Keratinocyte (primary cell): ENCODE data around the gene RASA3. TPM values are rescaled to one million over a fixed set of nuclear protein-coding genes. Genes with fewer than 3 reads are reported as not detected.

Experiments used
- DNase-seq: peaks from one replicate; pipeline ENCODE4 v3.0.0-alpha.2; 2011; ENCODE audit warnings: low read depth, missing footprints, low spot score
- FAIRE-seq: peaks from 2 replicates; lab custom pipeline; 2011; peaks lifted over from hg19 to GRCh38; lab: Jason Lieb, UNC
- H2AFZ ChIP-seq: 2 replicates; pipeline ENCODE4 v1.6.0; 2012; ENCODE audit warnings: low read length, control low read depth, inconsistent platforms; ENCODE audit not compliant: control insufficient read depth
- H3K27ac ChIP-seq: 2 replicates; pipeline ENCODE4 v1.5.1; 2011; ENCODE audit warnings: low read length; ENCODE audit not compliant: control insufficient read depth, insufficient read depth
- H3K27me3 ChIP-seq: 3 replicates; pipeline ENCODE4 v1.6.0; 2011; ENCODE audit warnings: low read length; ENCODE audit not compliant: control insufficient read depth, insufficient read depth; ENCODE audit errors: extremely low read depth
- H3K36me3 ChIP-seq, 2 experiments: 2 replicates in 1 of 2; 3 replicates in 1 of 2; pipeline ENCODE4 v1.5.1; 2011; ENCODE audit warnings: low read length in 2 of 2, mild to moderate bottlenecking in 1 of 2; ENCODE audit not compliant: control insufficient read depth in 2 of 2, insufficient read depth in 2 of 2; ENCODE audit errors: extremely low read depth in 1 of 2
- H3K4me1 ChIP-seq: 3 replicates; pipeline ENCODE4 v1.5.1; 2011; ENCODE audit warnings: low read length; ENCODE audit not compliant: control insufficient read depth, insufficient read depth; ENCODE audit errors: extremely low read depth
- H3K4me2 ChIP-seq: 3 replicates; pipeline ENCODE4 v1.6.0; 2011; ENCODE audit warnings: low read depth, low read length; ENCODE audit not compliant: control insufficient read depth, insufficient read depth; ENCODE audit errors: extremely low read depth
- H3K4me3 ChIP-seq, 3 experiments: fragments of 200-600 bp in 1 of 3; sonication (generic) in 1 of 3; 2 replicates in 2 of 3; 3 replicates in 1 of 3; pipeline ENCODE4 v1.5.1; 2011 to 2016; ENCODE audit warnings: low read length in 3 of 3, mild to moderate bottlenecking in 3 of 3, control low read depth in 2 of 3, inconsistent platforms in 1 of 3, low read depth in 1 of 3, mixed read lengths in 1 of 3, mixed run types in 1 of 3, moderate library complexity in 1 of 3; ENCODE audit not compliant: control insufficient read depth in 2 of 3, insufficient read depth in 2 of 3; ENCODE audit errors: extremely low read depth in 1 of 3
- H3K79me2 ChIP-seq: 2 replicates; pipeline ENCODE4 v1.6.0; 2012; ENCODE audit warnings: low read length; ENCODE audit not compliant: control insufficient read depth, insufficient read depth
- H3K9ac ChIP-seq: 3 replicates; pipeline ENCODE4 v1.6.0; 2011; ENCODE audit warnings: low read length; ENCODE audit not compliant: control insufficient read depth, insufficient read depth; ENCODE audit errors: extremely low read depth
- H3K9me1 ChIP-seq: 3 replicates; pipeline ENCODE4 v1.6.0; 2011; ENCODE audit warnings: low read length; ENCODE audit not compliant: control insufficient read depth, insufficient read depth; ENCODE audit errors: extremely low read depth
- H3K9me3 ChIP-seq: 2 replicates; pipeline ENCODE4 v1.5.1; 2012; ENCODE audit warnings: low read depth, low read length; ENCODE audit not compliant: control insufficient read depth
- H4K20me1 ChIP-seq: 3 replicates; pipeline ENCODE4 v1.6.0; 2011; ENCODE audit warnings: low read length; ENCODE audit not compliant: control insufficient read depth, insufficient read depth; ENCODE audit errors: extremely low read depth
- EZH2 ChIP-seq: IDR thresholded peaks from one replicate; pipeline ENCODE4 v1.6.1; 2012; ENCODE audit warnings: inconsistent platforms, mild to moderate bottlenecking, low read length, moderate library complexity
- dilution Hi-C: fragments of 300-500 bp; cut with MboI; formaldehyde crosslinking; loops from one replicate; pipeline ENCODE4 v1.7.0; 2020; ENCODE audit warnings: low sequenced_read_pairs; ENCODE audit not compliant: extremely low pct_ligation_motif_present
- polyA plus RNA-seq, 5 experiments: library from polyadenylated mRNA; depleted of rRNA in 3 of 5; stranded (reverse) in 3 of 5; stranded (forward) in 1 of 5; unstranded in 1 of 5; fragments of >200 nt; gene quantifications; 1 replicate in 1 of 5; 2 replicates in 3 of 5; 3 replicates in 1 of 5; pipeline versions ENCODE4 v1.2.1 to v1.2.3, GENCODE V29; 2011 to 2012; ENCODE audit warnings: missing spikeins in 2 of 5, low read depth in 1 of 5, low replicate concordance in 1 of 5
- TF ChIP-seq, protein P1 (sequence below), 3 experiments: IDR thresholded peaks in 1 of 3; conservative IDR thresholded peaks in 1 of 3; optimal IDR thresholded peaks in 1 of 3; 2 replicates in 2 of 3; 3 replicates in 1 of 3; pipeline versions ENCODE3 to v1.5.1; 2011; ENCODE audit warnings: low read length in 3 of 3, mild to moderate bottlenecking in 3 of 3, moderate library complexity in 2 of 3, control low read depth in 1 of 3, inconsistent platforms in 1 of 3; ENCODE audit not compliant: insufficient read depth in 2 of 3; ENCODE audit errors: extremely low read depth in 1 of 3

RASA3 gene
- polyA plus RNA-seq, 1 donor (not counting 4 experiments of a cell fraction or from before 2014, with no cell fraction given), result 4.1 TPM

DNA sequence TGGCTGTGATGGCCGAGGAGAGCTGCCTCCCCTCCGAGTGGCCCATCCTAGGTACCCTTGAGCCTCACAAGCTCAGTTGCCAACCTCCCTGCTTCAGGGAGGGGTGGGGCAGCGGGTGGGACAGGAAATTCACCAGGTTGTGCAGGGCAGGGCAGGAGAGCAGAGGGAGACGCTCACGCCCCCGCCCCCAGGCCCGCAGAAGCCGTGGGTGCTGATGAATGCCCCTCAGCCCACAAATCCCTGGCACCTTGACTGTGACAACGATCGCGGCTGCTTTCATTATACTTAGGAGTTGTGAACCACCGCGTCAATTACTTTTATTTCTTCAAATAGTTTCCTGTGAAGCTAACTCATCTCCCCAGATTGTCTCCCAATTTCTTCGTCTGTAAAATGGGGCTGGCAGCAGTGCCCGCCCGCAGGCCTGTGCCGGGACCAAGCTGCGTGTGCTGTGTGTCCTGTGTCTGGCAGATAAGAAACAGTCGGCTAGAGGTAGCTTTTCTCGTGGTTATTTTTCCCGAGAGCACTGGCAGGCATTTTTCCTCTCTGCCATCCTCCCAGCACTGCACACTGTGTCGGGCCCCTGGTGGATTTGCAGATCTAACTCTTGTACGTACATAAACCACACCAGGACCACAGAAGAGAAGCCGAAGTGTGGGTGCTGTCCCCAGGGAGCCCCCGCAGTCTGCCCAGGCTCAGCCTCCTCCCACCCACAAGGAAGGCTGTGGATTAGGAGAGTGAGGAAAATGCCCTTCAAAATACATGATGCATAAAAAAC is 7.9 kb upstream of the RASA3 start:
- FAIRE-seq (no peak), DNase-seq (no peak)
- Histone ChIP-seq H3K4me2 (peak overlapping the region; percentile 69), H2AFZ (peak overlapping the region; percentile 56), H3K36me3 (no peaks in the 10 kb centered on the region), H3K4me1 (peaks cover 24% of the 10 kb centered on the region), H3K9me1 (no peaks in the 10 kb centered on the region), H3K9me3 (no peaks in the 10 kb centered on the region), H3K79me2 (no peaks in the 10 kb centered on the region), H3K9ac (no peak overlapping the region), H3K27me3 (peaks cover 5% of the 10 kb centered on the region), H3K4me3 (peak overlapping the region in 2 of 3 experiments; percentile 11 to 26), H4K20me1 (no peaks in the 10 kb centered on the region), H3K27ac (no peak overlapping the region)
- dilution Hi-C loops, result no loop called here
- TF ChIP-seq, protein P1, sequence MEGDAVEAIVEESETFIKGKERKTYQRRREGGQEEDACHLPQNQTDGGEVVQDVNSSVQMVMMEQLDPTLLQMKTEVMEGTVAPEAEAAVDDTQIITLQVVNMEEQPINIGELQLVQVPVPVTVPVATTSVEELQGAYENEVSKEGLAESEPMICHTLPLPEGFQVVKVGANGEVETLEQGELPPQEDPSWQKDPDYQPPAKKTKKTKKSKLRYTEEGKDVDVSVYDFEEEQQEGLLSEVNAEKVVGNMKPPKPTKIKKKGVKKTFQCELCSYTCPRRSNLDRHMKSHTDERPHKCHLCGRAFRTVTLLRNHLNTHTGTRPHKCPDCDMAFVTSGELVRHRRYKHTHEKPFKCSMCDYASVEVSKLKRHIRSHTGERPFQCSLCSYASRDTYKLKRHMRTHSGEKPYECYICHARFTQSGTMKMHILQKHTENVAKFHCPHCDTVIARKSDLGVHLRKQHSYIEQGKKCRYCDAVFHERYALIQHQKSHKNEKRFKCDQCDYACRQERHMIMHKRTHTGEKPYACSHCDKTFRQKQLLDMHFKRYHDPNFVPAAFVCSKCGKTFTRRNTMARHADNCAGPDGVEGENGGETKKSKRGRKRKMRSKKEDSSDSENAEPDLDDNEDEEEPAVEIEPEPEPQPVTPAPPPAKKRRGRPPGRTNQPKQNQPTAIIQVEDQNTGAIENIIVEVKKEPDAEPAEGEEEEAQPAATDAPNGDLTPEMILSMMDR (optimal IDR thresholded peaks at IDR 0.05 in 1 of 3, IDR thresholded peaks at IDR 0.05 in 1 of 3, conservative IDR thresholded peaks at IDR 0.05 in 1 of 3; ENCODE audit: extremely low read depth in 1 of 3, insufficient read depth in 2 of 3, low read length in 3 of 3), result no peak
- TF ChIP-seq EZH2, result no peak

- H3K9me1 ChIP-seq, result no peaks in the 10 kb centered on the region
- no peak overlapping the region for H3K27ac ChIP-seq
- no peak overlapping the region for H3K4me2 ChIP-seq
- H3K36me3 ChIP-seq, result no peaks in the 10 kb centered on the region
- dilution Hi-C loops, result no loop called here
- peaks cover 5% of the 10 kb centered on the region for H3K27me3 ChIP-seq
- H2AFZ ChIP-seq, result no peak overlapping the region
- no peaks in the 10 kb centered on the region for H3K79me2 ChIP-seq
- H3K9ac ChIP-seq, result no peak overlapping the region
- H3K4me1 ChIP-seq, result peaks cover 5% of the 10 kb centered on the region
- TF ChIP-seq, protein P1 (optimal IDR thresholded peaks at IDR 0.05 in 1 of 3, IDR thresholded peaks at IDR 0.05 in 1 of 3, conservative IDR thresholded peaks at IDR 0.05 in 1 of 3; ENCODE audit: extremely low read depth in 1 of 3, insufficient read depth in 2 of 3, low read length in 3 of 3), result no peak
- no peak for TF ChIP-seq EZH2
- no peaks in the 10 kb centered on the region for H3K9me3 ChIP-seq
- no peak for FAIRE-seq
- no peak overlapping the region for H3K4me3 ChIP-seq
- no peak for DNase-seq
- no peaks in the 10 kb centered on the region for H4K20me1 ChIP-seq
Measured at GRCh38 chr13:114136576-114136975, 4.2 kb upstream of the RASA3 start.
